HG03457 (cell line): ENCODE data around the gene ANKRD28.

Experiments used
- ATAC-seq: cut with Tn5 transposase; IDR thresholded peaks from one replicate; pipeline ENCODE4 v1.9.1; 2021; ENCODE audit warnings: moderate number of reproducible peaks; ENCODE audit not compliant: unreplicated experiment

Gene ANKRD28

GRCh38 chr3:15804553-15805095 lies 6.8 kb upstream of the ANKRD28 start:
- ATAC-seq = peak; percentile 39

GRCh38 chr3:15803921-15804320 lies 6.1 kb upstream of the ANKRD28 start:
- ATAC-seq = no peak

- no peak for ATAC-seq
These were observed 3.5 kb upstream of the ANKRD28 start for GRCh38 chr3:15801298-15801697.

DNA sequence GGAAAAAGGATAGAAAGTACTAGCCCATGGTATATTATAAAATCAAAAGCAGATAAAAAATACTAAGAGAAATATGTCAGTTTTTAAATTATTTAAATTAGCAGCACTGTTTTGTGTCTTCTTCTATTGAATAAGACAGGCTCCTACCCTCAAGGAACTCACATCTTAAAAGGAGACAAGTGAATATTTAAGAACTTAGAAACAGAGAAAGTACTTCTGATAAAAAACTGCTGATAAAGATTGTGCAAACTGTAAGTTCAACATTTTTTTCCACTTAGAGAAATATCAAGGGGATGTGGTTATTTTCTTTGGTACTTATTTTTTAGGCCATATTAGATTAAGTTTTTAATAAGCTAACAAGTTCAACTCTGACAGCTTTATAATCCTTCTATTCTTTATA lies 3.0 kb upstream of the ANKRD28 start:
- ATAC-seq = no peak

DNA sequence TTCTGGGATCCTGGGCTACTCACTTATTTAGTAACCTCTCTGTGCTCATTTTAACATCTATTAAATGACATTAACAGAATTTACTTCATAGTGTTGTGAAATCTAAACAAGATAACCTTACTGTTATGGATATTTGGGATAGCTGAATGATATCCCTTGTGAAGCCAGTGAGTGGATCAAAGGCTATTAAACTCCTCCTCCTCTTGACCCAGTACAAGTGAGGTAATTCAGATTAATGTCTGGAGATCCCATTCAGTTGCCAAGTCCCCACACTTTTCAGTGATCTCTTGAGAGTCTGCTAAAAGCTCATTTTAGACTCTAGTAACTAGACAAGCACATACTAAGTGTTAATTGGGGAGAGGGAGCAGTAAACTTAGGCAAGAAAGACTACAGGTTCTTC lies 2.5 kb upstream of the ANKRD28 start:
- ATAC-seq = no peak

DNA sequence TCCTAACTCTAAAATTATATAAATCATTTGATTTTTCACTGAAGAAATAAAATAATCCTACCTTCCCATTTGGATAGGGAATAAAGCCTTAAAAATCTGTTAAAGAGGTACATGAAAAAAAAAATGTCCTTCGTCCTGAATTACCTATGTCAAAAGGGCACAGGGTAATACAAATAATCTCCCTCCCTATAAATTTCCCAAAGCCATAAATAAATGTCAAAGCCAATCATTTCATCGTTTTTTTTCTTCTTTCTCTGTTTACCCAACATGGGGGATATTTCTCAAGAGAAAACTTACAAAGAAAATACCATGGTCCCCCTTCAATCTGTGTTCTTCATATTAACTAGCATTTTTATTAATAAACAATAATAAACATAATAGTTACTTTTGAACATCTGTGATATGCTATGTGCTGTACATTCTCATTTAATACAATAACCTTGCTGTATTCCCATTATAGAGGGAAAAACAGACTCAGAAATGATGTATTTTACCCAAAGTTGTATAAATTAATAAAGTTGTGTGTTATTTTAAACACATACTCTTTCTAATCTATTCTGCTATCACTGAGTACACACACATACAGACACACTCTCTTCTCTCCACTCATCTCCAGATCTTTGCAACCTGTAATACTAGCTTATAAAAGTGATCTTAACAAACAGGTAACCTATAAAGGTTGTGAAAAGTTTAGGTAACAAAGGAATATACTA lies 910 bp upstream of the ANKRD28 start:
- ATAC-seq = no peak

DNA sequence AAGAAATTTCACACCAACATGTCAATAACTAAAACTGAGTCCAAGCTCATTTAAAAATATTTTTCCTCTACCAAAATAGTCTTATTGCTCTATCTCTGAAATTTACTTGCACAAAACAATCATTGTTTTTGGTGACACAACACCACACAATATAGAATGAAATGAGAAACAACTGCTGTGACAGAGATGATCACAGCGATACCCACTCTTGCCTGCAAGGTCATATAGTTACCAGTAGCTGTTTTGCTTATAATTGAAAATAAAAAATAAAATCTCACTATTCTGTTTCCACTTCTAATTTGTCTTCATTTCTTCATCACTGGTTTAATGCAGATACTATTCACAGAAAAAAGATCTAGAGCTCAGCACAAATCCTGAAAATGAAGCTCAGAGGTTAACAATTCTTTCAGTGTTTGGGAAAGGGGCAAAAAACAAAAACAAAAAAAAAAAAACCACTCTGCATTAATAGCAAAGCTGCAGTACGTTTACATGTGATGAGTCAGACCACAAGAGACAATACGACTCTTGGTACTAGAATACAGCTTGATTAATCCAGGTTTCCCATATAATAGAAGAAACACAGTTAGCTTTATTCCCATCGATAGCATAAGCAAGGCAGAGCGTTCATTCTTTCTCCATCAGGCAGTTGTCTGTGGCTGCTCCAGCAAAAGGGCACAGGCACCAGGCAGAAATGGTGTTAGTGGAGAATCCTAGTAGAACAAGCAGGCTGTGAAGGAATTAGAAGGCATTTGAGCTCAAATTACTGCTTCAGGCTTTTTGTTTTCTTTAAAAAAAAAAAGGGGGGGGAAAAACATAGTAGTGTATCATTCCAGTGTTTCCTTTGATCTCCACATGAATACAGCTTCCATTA lies 773 bp downstream of the ANKRD28 start:
- no peak for ATAC-seq

DNA sequence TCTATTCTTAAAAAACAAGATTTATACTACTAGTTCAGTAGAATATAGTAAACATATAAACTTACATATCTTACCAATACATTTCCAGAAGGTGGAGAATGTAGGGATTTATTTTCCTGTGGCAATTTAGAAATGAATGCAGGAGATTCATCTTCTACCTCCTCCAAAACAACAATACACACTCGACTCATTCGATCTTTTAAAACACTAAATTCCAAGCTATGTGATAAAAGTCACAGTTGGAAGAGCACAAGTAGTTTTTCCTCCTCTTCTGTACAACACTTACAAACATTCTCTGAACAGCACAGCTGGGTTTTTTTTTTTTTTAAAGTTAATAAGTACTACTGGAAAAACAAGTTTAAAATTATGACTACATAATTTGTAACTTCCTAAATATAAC lies 1.4 kb downstream of the ANKRD28 start:
- ATAC-seq = no peak

DNA sequence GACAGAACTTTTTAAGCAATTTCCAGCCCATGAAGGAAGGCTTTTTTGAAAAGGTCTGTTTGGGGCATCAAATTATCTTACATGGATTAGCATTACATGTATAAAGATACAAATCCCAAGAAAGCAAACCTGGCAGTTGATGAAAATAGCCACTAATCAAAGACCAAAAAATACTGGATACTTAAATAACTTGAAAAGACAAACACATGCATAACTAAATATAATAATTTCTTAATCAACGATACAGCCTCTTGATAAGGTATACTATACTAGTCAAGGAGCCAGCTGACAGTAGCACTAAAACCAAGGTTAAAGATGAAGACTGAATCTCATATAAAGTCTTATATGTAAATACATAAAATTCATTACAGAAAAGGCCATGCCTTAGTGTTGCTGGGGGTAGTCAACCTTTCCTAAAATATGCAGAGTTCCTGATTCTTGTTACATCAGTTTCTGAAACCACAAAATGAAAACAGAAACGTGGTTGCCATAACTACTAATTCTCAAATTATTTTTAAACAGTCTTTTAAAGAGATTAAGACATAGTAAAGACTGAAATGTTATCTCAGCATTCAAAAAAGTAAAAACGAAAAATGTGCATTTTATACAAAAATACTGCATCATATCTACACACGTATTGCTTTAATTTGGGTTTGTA lies 2.0 kb downstream of the ANKRD28 start:
- no peak for ATAC-seq

GRCh38 chr3:15794842-15795650 lies 2.7 kb downstream of the ANKRD28 start:
- ATAC-seq = no peak

DNA sequence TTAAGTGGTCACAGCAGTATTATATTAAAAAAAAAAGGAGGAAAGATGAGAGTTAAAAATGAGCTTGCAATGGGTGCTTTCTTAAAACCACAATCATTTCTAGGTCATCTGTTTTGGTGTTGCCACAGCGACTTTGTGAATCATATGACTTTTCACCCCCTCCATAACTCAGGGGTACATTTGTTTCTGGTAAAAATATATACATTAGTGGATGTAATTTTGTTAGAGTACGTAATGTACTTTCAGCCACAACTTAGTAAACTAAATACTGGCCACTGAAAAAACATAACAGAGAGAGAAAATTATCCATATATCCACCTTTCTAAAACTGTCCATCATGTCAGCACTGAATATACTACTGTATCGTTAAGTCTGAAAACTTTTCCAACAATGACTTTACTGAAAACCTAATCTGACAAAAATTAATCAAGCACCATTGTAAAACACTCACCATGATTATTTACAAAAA lies 3.4 kb downstream of the ANKRD28 start:
- peak; percentile 41 for ATAC-seq

GRCh38 chr3:15791525-15791924 lies 6.3 kb downstream of the ANKRD28 start:
- no peak for ATAC-seq

GRCh38 chr3:15787941-15788340 lies 9.8 kb downstream of the ANKRD28 start:
- no peak for ATAC-seq

- ATAC-seq = no peak
These were observed 10.3 kb downstream of the ANKRD28 start for GRCh38 chr3:15787526-15787925.

DNA sequence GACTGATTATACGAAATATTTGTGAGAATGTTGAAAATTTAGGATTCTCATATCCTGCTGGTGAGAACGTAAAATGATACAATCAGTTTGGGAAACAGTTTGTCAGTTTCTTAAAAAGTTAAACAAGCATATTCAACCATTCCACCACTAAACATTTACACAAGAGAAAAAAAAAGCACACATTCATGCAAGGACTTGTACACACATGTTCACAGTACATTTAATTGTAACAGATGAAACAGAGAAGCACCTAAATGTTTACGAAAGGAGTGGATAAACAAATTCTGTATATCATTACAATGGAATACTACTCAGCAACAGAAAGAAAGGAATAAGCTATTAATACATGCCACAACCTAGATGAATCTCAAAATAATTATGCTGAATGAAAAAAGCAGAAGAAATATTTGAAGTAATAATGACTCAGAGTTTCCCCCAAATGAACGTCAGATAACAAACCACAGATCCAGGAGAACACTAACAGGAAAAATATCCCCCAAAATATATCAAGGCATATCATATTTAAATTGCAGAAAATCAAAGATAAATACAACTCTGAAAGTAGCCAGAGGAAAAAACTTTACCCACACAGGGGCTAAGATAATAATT lies 14.3 kb downstream of the ANKRD28 start:
- no peak for ATAC-seq

DNA sequence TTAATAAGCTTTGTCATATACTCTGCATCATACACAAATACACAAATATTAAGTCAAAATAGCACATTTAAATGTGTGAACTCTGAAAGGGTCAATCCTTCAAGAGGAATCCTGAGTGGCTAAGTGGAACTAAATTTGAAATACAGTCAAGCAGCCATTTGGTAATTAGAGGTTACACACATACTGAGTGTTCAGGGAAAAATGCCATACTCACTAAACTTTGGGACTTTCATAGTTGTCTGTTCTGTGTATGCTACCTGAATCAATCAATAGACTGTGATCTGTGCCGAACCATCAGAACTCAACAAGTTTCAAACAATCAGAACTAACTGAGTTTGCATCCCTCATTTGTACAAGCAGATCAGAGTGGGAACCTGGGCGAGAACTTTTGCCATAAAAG lies 15.3 kb downstream of the ANKRD28 start:
- ATAC-seq = no peak

- no peak for ATAC-seq
These were observed 16.0 kb downstream of the ANKRD28 start for GRCh38 chr3:15781637-15782402.

DNA sequence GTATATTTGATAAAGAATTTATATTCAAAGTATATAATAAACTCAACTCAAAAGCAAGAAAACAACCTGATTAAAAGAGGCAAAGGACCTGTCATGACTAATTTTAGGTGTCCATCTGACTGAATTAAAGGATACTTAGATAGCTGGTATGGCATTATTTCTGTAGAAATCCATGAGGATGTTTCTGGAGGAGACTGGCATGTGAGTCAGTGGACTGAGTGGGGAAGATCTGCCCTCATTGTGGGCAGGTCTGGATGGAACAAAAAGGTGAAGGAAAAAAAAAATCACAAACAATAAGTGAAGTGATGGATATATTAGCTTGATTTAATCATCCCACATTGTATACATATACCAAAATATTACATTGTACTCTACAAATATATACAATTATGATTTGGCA lies 16.6 kb downstream of the ANKRD28 start:
- ATAC-seq = no peak

DNA sequence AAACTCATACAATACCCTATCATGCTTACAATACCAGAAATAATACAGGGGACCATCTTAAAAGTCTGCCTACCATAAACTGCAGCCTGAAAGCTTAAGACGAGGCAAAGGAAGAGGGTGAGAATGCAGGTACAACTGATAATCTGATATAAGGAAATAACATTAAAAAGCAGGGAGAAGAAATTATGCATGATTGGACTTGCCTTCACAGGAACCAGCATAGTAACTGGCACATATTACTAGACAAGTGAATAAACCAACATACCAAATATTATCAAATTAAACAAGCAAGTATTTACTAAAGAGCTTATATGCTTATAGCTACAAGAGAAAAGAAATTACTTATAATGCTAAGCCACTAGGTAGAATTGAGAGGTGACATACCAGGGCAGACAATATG lies 18.7 kb downstream of the ANKRD28 start:
- ATAC-seq = no peak
